GM12891 (cell line): ENCODE results near the gene HDAC8.

Experiments used
- PAX5 ChIP-seq: IDR thresholded peaks from 2 replicates; pipeline ENCODE4 v1.6.1; 2011; ENCODE audit warnings: low read length, moderate library complexity, mild to moderate bottlenecking; ENCODE audit not compliant: insufficient read depth, severe bottlenecking
- POLR2A ChIP-seq: IDR thresholded peaks from 2 replicates; pipeline ENCODE4 v1.6.1; 2011; ENCODE audit warnings: low read depth, low read length, control low read depth
- POLR2AphosphoS5 ChIP-seq: IDR thresholded peaks from 2 replicates; pipeline ENCODE4 v1.6.1; 2011; ENCODE audit warnings: low read depth, low read length, control low read depth
- TAF1 ChIP-seq: IDR thresholded peaks from 2 replicates; pipeline ENCODE4 v1.6.1; 2011; ENCODE audit warnings: low read depth, low read length, control low read depth

DNA sequence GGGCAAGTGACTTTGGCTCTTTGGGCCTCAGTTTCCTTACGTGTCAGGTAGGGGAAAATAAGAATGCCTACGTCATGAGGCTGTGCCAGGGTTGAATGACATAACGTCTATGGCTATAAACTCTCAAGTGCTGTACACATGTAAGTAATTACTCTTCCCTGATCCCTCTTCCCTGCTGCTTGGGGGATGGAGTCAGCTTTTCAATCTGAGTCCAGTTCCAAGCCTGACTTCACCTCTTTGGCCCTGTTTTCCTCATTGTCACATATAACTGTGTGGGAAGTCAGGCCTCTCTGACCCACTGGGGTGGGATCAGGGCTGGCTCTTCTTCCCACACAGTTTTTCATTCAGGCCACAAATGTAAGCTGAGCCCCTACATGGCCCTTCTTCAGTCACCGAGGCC, 255.5 kb downstream of the HDAC8 start:
- no peak for TF ChIP-seq POLR2A
- TF ChIP-seq POLR2AphosphoS5 = no peak
- no peak for TF ChIP-seq TAF1
- no peak for TF ChIP-seq PAX5
